Stimulated activated CD4-positive, alpha-beta T cell treated with anti-CD3 and anti-CD28 coated beads, Interleukin-1b, Interleukin-23, amount 100 ng/mL, for 4 hours (primary cell): ENCODE results near the gene PIK3CA.
"Not testable (repeated sequence)": the region's sequence is repeated elsewhere in the genome, so short reads cannot be mapped to it uniquely, and the experiment has no call there.

Source experiments
- DNase-seq, 2 donors: peaks; one replicate each; pipeline ENCODE4 v3.0.0-alpha.2; 2020; ENCODE audit warnings: low read depth in 2 of 2

Gene PIK3CA

DNA sequence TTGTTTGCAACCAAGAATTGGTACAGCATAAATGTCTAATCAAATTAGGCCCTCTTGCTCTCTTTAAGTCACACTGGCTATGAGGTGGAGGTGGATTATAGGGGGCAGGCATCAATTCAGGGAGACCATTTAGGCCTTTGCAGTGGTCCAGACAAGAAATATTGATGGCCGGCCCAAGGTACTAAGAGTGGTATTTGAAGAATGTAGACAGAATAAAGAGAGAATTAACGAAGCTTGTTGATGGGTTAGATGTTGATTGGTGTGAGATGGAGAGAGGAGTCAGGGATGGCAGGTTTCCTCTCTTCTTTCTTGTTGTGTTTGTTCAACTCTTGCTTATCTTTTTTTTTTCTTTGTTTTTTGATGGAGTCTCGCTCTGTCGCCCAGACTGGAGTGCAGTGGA, 48.5 kb downstream of the PIK3CA start:
- DNase-seq: no peak

DNA sequence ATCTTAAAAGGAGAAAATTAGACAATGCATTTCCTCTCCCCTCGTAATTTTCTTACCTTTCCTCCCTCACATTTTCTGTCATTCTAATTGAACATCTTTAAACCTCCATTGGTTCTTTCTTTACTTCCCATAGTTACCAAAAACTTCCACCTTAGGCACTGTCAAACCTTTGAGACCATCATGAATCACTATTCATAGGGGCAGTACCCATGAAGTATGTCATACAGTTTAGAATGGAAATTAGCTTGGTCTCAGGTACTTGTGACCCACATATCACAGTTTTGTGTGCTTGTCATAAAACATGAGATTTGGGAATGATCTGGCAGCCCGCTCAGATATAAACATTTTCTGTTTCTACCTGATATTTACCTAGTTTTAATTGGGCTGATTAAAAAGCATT, 52.6 kb downstream of the PIK3CA start:
- DNase-seq: no peak

DNA sequence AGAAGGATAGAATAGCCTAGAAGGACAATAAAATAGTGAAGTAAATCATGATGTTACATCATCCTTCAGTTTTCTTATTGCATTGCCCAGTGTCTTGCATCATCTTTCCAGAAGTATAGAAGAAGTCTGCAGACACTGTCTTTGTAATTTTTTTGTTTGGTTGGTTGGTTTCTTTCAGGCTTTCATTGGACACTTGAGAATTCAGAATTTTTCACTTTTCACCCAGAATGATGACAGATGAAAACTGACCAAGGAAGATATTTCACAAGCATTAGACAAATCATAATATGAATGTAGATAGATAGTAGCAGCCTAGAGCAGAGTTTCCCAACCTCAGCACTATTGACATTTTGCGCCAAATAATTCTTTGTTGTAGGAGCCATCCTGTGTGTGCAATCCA, 67.4 kb downstream of the PIK3CA start:
- DNase-seq: not testable (repeated sequence)

DNA sequence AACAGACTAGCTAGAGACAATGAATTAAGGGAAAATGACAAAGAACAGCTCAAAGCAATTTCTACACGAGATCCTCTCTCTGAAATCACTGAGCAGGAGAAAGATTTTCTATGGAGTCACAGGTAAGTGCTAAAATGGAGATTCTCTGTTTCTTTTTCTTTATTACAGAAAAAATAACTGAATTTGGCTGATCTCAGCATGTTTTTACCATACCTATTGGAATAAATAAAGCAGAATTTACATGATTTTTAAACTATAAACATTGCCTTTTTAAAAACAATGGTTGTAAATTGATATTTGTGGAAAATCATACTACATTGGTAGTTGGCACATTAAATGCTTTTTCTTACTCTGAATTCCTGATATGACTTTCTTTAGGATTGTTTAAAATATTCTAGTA, 70.1 kb downstream of the PIK3CA start:
- DNase-seq: not testable (repeated sequence)

DNA sequence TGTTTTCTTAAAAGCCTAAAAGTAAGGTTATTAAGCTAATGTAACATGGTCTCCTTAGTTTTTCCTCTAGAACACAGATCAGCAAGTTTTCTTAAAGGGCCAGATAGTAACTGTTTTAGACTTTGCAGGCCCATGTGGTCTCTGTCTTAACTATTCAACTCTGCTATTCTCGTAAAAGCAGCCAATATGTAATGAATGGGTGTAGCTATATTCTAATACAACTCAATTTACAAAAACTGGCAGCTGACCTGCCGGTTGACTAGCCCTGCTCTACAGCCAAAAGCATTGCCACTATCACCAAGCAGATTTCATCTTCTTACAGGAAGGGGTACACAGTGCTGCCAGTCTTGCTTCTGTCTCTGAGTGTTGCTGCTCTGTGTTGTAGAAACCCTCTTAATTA, 75.4 kb downstream of the PIK3CA start:
- no peak for DNase-seq

DNA sequence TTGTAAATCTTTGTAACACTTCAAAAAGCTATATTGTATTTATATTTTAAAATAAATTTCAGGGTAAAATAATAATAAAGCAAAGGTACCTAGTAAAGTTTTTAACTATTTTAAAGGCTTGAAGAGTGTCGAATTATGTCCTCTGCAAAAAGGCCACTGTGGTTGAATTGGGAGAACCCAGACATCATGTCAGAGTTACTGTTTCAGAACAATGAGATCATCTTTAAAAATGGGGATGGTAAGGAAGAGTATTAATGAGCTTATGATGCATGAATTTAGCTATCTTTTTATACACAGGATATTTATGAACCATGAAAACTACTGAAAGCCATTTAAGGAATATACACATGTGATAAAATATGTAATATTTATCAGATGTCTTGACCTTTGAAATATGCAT, 76.4 kb downstream of the PIK3CA start:
- no peak for DNase-seq

DNA sequence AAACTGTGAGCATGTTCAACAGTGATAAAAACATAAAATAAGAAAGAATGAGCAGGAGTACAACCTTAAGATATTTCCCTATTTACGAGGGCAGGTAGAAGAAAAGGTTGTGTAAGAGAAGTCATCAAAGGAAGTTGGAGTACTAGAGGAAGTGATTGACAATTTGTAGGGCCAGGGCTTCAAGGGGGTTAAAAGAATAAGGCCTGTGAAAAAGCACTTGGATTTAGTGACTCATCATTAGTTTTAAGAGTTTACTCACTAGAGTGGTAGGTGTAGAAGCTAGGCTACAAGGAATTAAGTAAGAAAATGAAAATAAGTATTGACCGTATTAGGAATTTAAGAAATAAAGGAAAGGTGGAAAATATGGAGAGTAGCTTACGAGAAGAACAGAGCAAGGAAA, 79.2 kb downstream of the PIK3CA start:
- no peak for DNase-seq

DNA sequence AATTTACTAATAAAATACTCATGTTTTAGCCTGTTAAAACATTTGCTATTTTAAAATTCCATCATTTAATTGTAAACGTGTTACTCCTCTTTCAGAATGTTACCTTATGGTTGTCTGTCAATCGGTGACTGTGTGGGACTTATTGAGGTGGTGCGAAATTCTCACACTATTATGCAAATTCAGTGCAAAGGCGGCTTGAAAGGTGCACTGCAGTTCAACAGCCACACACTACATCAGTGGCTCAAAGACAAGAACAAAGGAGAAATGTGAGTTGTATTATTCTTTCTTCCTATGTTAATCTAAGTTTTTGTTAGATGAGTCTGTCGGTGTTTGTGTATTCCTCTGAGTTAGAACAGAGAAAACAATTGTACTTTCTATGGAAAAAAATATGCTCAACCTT, 81.0 kb downstream of the PIK3CA start:
- DNase-seq: no peak

DNA sequence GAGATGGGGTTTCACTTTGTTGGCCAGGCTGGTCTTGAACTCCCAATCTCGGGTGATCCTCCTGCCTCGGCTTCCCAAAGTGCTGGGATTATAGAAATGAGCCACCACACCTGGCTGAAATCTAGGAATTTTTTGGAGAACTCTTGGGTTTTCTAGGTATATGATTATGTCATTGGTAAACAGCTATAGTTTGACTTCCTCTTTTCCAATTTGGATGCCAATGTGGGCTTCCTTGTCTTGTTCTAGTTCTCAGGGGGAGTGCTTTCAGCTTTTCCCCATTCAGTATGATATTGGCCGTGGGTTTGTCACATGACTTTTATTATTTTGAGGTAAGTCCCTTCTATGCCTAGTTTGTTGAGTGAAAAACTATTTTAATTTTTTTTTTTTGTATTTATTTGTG, 84.9 kb downstream of the PIK3CA start:
- DNase-seq: no peak

DNA sequence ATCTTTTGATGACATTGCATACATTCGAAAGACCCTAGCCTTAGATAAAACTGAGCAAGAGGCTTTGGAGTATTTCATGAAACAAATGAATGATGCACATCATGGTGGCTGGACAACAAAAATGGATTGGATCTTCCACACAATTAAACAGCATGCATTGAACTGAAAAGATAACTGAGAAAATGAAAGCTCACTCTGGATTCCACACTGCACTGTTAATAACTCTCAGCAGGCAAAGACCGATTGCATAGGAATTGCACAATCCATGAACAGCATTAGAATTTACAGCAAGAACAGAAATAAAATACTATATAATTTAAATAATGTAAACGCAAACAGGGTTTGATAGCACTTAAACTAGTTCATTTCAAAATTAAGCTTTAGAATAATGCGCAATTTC, 86.0 kb downstream of the PIK3CA start:
- no peak for DNase-seq

DNA sequence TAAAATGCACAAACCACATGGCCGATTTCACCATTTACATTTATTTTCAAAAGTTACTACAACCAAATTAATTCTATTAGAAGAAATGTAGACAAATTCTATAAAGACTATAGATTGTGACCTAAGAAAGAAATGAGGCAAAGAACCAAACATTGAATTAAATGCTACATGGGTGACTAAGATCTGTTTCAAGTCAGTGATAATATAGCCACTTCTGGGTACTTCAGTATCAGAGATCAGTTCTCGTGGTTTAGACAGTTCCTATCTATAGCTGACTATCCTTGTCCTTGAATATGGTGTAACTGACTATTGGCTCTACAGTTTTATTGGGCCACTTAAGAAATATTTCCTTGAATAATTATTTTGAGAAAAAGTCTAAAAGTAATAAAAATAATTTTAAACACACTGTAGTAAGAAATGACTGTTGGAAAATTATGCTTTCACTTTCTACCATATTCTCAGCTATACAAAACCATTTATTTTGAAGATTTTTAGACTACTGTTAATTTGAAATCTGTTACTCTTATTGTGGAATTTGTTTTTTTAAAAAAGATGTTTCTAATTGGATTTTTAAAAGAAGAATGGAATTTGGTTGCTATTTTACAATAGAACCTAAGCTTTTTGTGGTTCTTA, 88.6 kb downstream of the PIK3CA start:
- DNase-seq: no peak

DNA sequence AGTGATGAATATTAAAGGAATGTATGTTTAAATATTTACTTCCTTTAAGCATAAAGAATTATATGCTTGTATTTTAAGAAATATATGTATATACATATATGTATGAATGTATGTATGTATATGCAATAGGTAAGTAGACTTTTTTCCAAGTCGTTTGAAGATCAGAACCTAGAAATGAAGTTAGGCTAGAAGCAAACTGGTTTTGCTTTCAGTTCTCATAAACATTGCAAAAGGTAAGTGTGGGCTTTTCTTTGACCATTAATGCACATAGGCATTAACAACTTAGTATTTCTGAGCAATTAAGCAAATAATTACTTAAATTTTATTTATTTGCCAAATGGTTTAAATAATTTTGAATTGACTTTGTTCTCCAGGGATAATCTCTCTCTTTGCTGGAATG, 92.1 kb downstream of the PIK3CA start:
- not testable (repeated sequence) for DNase-seq

DNA sequence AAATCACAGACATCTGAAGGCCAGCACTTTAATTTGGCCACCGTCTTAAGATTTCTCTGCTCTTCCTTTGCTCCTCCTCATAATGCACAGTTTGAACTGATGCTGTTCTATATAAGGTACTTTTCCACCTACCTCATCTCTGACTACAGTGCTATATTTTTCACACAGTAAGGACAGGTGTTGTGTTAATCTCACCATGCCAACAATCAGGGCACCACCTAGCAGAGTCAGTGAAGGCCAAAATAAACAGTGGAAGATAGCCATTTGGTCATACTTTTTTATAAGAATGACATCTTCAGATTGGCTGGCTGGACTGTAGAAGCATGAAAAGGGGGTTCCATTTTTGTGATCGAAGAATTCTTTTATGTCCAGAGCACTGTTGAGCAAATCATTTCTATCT, 94.7 kb downstream of the PIK3CA start:
- DNase-seq: not testable (repeated sequence)

DNA sequence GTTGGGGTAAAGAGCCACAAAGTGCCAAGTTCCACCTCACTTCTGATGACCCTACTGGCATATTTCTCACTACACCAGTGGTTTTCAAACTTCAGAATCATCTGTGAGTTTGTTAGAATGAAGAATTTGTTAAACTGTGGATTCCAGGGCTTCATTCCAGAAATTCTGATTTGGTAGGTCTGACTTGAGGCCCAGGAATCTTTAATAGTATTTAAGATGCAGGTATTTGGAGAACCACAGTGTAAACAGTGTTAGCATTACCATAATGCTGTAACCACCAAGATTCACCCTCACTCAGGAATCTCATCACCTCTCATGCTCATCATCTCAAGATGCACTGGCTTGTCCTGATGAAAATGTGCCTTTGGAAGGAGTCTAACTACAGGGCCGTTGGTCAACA, 96.7 kb downstream of the PIK3CA start:
- no peak for DNase-seq

DNA sequence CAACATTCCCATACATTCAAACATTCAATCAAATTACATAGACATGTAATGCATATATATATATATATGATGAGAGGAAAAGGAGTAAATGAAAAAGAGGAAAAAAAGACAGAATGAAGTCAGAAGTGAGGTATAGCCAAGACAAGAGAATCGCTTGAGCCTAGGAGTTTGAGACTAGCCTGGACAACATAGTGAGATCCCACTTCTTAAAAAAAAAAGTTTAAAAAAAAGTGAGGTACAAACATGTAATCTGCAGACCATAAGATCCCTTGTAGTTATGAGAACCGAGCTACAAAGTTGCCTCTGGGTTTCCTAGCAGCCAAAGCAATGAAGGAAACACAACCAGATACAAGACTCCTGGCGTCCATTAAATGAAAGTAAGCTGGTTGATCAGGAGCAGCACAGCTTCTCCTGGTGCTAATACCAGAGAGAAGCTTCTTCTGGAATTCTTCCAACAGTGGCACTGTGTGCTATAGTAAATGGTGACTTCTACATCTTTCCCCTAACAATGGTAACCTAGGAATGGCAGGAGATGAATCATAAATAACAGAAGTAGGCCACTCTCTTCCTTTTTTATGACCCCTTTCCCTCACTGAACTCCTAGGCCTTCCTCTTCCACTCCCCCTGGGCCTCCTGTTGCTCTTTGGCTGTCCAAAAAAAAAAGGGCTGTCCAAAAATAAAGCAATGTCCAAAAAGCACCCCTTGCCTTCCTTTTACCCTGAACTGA, 99.3 kb downstream of the PIK3CA start:
- no peak for DNase-seq

DNA sequence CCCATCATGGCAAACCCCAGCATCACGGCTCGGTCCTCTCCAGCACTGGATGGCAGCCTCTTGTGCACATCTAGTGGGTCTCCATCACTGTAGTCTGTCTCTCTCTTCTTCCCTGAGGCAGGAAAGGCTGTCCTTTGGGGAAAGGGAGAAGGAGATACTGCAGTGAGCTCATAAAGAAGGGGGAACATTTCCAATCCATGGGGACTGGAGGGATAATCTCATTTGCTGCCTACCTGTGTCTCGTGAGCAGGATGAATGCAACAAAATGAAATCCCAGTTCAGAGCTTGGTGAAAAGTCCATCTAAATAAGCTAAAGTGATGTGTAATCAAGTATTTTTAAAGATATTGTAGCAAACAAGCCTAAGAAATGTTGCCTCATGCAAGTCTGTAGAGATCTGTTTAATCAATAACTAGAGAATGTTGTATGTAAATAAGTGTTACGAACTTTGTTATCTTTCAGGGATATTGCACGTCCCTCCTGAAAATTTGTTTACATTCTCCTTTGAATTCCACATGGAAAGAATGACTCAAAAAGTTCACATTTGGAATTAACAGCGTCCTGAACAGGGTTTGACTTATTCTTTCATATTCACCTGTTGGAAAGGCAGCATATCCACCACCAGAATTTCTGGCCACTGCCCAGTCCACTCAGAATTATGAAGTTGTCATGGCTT, 102.8 kb downstream of the PIK3CA start, which contains the start of gene KCNMB3:
Gene KCNMB3 (minus strand): TSS at position 312 of the 674 bp plus-strand sequence. CDS start 124 bp downstream, at position 188.
- DNase-seq: no peak

DNA sequence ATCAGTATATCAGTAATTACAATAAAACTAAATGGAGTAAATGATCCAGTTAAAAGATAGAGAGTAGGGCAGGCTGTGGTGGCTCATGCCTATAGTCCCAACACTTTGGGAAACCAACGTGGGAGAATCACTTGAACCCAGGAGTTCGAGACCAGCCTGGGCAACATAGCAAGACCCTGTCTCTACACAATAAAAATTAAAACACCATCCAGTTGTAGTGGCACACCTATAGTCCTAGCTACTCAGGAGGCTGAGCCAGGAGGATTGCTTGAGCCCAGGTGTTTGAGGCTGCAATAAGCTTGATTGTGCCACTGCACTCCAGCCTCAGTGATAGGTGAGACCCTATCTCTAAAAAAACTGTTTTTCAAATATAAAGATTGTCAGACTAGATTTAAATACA, 108.7 kb downstream of the PIK3CA start:
- no peak for DNase-seq

DNA sequence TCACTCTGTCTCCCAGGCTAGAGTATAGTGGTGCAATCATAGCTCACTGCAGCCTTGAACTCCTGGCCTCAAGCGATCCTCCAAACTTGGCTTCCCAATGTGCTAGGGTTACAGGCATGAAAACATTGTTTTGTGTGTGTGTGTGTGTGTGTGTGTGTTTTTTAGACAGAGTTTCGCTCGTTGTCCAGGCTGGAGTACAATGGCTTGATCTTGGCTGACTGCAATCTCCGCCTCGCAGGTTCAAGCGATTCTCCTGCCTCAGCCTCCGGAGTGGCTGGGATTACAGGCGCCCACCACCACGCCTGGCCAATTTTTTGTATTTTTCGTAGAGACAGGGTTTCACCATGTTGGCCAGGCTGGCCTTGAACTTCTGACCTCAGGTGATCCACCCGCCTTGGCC, 109.6 kb downstream of the PIK3CA start:
- not testable (repeated sequence) for DNase-seq

DNA sequence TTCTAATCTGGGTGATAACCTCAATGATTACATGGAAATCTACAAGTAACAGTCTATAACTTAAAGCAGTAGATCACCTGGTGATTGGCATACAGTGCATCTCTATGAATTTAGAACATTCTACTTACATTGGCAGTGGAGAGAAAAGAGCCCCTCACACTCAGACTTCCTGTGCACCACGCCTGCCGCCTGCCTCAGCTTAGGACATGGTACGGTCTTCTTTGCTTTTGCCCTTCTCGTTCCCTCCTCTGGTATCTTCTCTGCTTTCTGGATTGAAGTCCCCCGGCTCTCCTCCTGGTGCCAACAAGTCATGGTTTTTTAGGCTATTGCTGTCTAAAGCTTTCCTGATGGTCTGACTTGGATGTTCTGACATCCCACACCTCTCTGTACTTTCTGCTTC, 110.7 kb downstream of the PIK3CA start:
- DNase-seq: no peak

DNA sequence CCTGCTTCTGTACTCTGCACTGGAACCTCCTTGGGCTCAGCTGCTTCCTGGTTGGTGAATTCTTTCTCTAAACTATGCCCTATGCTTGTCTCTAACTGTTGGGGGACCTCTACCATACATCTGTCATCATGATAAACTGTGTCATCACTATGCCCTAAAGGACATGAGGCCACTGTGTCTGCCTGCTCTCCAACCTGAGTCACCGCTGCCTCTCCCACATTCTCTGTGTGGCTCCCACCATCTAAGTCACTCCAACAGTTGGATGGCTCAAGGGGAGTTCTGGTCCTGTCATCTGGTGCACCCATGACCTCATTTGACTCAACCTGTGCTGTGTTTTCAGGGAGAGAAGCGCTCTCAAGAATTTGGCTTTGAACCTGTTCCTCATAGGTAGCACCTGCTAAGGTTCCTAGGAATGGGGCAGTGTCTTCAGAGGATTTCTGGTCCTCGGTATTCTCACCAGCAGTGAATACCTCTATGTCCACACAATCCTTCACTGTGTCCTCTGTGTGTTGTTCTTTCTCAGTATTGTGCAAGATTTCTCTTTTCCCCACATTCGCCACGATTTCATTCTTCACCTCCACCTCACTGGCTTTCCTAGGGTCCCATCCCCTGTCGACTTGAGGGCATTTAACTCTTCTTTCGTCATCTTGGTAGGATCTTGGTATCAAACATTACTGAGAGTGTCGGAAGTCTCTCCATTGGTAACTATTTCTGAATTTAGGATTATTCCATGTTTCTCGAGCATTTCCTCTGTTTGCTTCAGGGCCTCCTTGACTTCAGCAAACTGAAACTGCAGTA, 112.0 kb downstream of the PIK3CA start:
- DNase-seq: not testable (repeated sequence)

DNA sequence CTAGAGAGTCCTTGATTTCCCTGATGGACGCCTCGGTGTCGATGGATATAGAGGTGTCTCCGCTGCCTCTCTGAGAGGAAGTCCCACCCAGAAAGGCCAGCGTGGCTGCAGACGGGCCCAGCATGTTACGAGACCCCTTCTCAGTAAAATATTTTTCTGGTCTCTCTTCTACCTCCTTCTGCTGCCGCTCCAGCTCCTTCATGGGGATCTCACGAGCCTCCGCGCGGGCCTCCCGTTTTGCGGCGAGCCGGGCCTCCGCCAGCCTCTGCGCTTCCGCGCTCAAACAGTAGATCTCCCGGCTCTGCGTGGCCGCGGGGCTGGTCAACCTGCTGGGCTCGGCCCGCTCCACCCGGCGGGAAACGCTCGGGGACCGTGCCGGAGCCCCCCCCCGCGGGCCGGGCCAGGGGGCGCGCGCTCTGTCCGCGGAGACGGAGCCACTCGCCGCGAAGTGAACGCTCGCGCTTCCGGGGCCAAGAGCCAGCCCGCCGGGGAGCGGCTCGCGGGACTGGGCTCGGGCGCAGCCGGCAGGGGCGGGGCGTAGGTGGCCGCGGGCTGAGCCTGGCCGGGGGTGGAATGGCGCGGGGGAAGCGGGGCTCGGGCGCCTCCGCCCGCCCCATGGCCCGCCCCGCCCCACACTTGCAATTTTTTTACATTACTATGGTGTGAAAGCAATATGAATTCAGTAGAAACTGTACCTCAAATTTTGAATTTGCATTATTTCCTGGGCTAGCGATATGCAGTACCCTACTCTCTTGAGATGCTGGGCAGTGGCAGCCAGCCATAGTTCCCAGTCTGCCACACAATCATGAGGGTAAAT, 113.0 kb downstream of the PIK3CA start:
- peak; percentile 46 to 60 for DNase-seq
